CD4-positive, CD25-positive, alpha-beta regulatory T cell (primary cell): Measurements from ENCODE around the gene SLC6A7. TPM values are rescaled to one million over a fixed set of nuclear protein-coding genes. Genes with fewer than 3 reads are reported as not detected.
A peak's percentile ranks its signal among the peaks of the same experiment; 100 is the strongest.

ENCODE experiments used
- ATAC-seq, 2 donors: fragments of 150-1000 bp; cut with Tn5 transposase; one replicate each; pipeline ENCODE4 v1.10.0; 2021; ENCODE audit warnings: low read depth in 2 of 2, moderate number of reproducible peaks in 2 of 2, moderate library complexity in 1 of 2
- DNase-seq, 3 donors: peaks; one replicate each; pipeline versions ENCODE4 v3.0.0 to v3.0.0-alpha.2; 2012 to 2022; ENCODE audit warnings: mixed read lengths in 1 of 3
- H3K27ac ChIP-seq: one replicate; pipeline ENCODE4 v1.7.0; 2013; ENCODE audit warnings: mild to moderate bottlenecking, low read length; ENCODE audit not compliant: insufficient read depth, poor library complexity, severe bottlenecking
- H3K27me3 ChIP-seq: one replicate; pipeline ENCODE4 v1.7.0; 2013; ENCODE audit warnings: low read length; ENCODE audit not compliant: control insufficient read depth, insufficient read depth
- H3K36me3 ChIP-seq: one replicate; pipeline ENCODE4 v1.7.0; 2013; ENCODE audit warnings: mild to moderate bottlenecking, low read length, moderate library complexity; ENCODE audit not compliant: control insufficient read depth, insufficient read depth
- H3K4me1 ChIP-seq: 2 replicates; pipeline ENCODE4 v1.7.0; 2013; ENCODE audit warnings: mild to moderate bottlenecking, low read length; ENCODE audit not compliant: insufficient read depth, control insufficient read depth, poor library complexity, severe bottlenecking
- H3K4me3 ChIP-seq: one replicate; pipeline ENCODE4 v1.7.0; 2013; ENCODE audit warnings: low read depth, mild to moderate bottlenecking, low read length, moderate library complexity
- H3K9me3 ChIP-seq, 2 experiments: 1 replicate in 1 of 2; 2 replicates in 1 of 2; pipeline ENCODE4 v1.7.0; 2013; ENCODE audit warnings: low read length in 2 of 2, mild to moderate bottlenecking in 1 of 2, moderate library complexity in 1 of 2; ENCODE audit not compliant: control insufficient read depth in 2 of 2
- H3K27ac Mint-ChIP-seq, 3 donors: one replicate each; pipeline ENCODE4 v1.8.0; 2020 to 2022; ENCODE audit warnings: mild to moderate bottlenecking in 3 of 3, mixed read lengths in 3 of 3, moderate library complexity in 2 of 3
- H3K27me3 Mint-ChIP-seq: one replicate; pipeline ENCODE4 v1.8.0; 2022; ENCODE audit warnings: mild to moderate bottlenecking, mixed read lengths
- H3K36me3 Mint-ChIP-seq: one replicate; pipeline ENCODE4 v1.8.0; 2020; ENCODE audit warnings: mixed read lengths
- H3K4me1 Mint-ChIP-seq, 4 donors: one replicate each; pipeline ENCODE4 v1.8.0; 2020 to 2022; ENCODE audit warnings: mixed read lengths in 4 of 4, mild to moderate bottlenecking in 1 of 4
- H3K4me3 Mint-ChIP-seq, 4 donors: one replicate each; pipeline ENCODE4 v1.8.0; 2020 to 2022; ENCODE audit warnings: mild to moderate bottlenecking in 4 of 4, mixed read lengths in 4 of 4, moderate library complexity in 3 of 4
- H3K9me3 Mint-ChIP-seq, 7 donors: one replicate each; pipeline ENCODE4 v1.8.0; 2020 to 2022; ENCODE audit warnings: mixed read lengths in 7 of 7, mild to moderate bottlenecking in 3 of 7, moderate library complexity in 2 of 7
- polyA plus RNA-seq, 4 donors: library from polyadenylated mRNA; unstranded; fragments of 300-500 nt; fragmentation: Illumina TruSeq; gene quantifications; one replicate each; pipeline ENCODE4 v1.2.3, GENCODE V29; 2021
- total RNA-seq: library from RNA; stranded (reverse); gene quantifications from one replicate; pipeline ENCODE4 v1.2.3, GENCODE V29; 2022

SLC6A7 gene
- total and polyA plus RNA-seq, 5 donors from 2014 or later, result not detected

DNA sequence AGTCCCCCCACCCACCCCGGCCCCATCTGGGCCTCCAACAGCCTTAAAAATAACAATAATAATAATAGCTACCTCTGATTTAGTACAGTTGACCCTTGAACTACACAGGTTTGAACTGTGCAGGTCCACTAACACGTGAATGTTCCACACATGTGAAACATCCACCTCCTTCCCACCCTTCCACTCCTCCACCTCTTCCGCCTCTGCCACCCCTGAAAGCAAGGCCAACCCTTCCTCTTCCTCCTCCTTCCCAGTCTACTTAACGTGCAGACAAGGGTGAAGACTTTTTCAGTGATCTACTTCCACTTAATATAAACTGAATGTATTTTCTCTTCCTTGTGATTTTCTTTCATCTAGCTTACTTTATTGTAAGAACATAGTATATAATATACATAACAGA is 45.0 kb upstream of the SLC6A7 start:
- no peaks in the 10 kb centered on the region for H3K36me3 Mint-ChIP-seq
- Histone ChIP-seq H3K36me3 (no peaks in the 10 kb centered on the region), H3K27ac (no peak overlapping the region), H3K9me3 (no peaks in the 10 kb centered on the region), H3K4me1 (no peaks in the 10 kb centered on the region), H3K4me3 (no peak overlapping the region), H3K27me3 (no peaks in the 10 kb centered on the region)
- DNase-seq (no peak), ATAC-seq (no peak)
- H3K4me3 Mint-ChIP-seq, result no peak overlapping the region
- H3K9me3 Mint-ChIP-seq, result no peaks in the 10 kb centered on the region
- H3K27ac Mint-ChIP-seq, result peak overlapping the region in 1 of 3 donors; percentile 39
- peaks cover 13% of the 10 kb centered on the region for H3K27me3 Mint-ChIP-seq
- peaks cover 0 to 3% (median under 1%) of the 10 kb centered on the region in 4 donors for H3K4me1 Mint-ChIP-seq

DNA sequence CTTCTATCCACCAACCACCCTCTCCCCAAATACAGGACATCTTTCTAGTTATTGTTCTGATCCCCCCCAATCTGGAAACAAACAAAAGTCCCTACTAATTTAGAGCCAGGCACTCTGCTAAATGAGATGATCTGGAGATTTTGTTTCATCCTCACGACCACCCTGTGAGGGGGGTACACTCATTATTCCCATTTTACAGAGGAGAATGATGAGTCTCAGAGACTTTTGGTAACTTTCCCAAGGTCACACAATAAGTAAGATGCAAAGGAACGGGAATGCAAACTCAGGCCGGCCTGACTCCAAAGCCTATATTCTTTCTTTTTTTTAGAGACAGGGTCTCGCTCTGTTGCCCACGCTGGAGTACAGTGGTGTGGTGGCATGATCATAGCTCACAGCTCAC is 43.6 kb upstream of the SLC6A7 start:
- Histone ChIP-seq H3K4me3 (no peak overlapping the region), H3K27me3 (no peaks in the 10 kb centered on the region), H3K9me3 (no peaks in the 10 kb centered on the region), H3K4me1 (no peaks in the 10 kb centered on the region), H3K27ac (no peak overlapping the region), H3K36me3 (no peaks in the 10 kb centered on the region)
- Mint-ChIP-seq H3K27me3 (peaks cover 13% of the 10 kb centered on the region), H3K27ac (no peak overlapping the region), H3K4me3 (peak overlapping the region in 1 of 4 donors; percentile 85), H3K4me1 (peaks cover 0 to 3% (median under 1%) of the 10 kb centered on the region in 4 donors), H3K9me3 (no peaks in the 10 kb centered on the region), H3K36me3 (no peaks in the 10 kb centered on the region)
- ATAC-seq (no peak), DNase-seq (no peak)

DNA sequence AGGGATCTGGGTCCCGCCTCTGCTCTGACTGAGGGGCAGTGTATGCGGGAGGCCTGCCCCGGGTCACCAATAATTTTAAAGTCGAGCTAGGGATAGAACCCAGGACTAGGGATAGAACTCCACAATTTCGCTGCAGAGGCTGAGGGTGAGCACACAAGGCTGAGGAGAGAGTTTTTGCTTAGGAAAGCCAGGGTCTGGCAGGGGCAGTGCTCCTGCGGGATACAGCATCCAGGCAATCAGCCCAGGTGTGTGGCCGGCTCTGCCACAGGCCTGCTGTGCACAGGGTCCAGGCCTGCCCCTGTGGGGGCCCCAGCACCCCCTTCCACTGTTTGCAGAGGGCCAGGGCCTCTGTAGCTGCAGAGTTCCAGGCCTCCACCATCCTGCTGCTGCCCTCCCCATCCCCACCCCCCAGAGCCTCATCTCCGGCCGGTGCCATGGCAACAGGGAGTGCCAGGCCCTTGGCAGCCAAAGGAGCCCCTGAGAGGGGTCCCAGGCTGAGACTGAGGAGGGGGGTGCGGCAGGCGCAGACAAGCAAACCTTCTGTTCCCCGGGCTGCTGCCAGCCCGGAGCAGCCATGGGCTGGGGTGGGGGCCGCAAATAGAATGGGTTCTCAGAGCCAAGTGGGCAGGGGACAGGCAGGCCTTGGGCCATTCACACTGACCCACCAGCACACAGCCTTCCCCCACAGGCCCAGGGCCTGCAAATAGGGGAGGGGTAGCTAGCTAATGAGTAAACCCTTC is 42.8 kb upstream of the SLC6A7 start:
- Mint-ChIP-seq H3K27me3 (peaks cover 13% of the 10 kb centered on the region), H3K4me1 (peaks cover 0 to 3% (median under 1%) of the 10 kb centered on the region in 4 donors), H3K27ac (no peak overlapping the region), H3K9me3 (no peaks in the 10 kb centered on the region), H3K36me3 (no peaks in the 10 kb centered on the region), H3K4me3 (no peak overlapping the region)
- no peaks in the 10 kb centered on the region for H3K36me3 ChIP-seq
- H3K4me1 ChIP-seq, result no peaks in the 10 kb centered on the region
- no peak for DNase-seq
- no peaks in the 10 kb centered on the region for H3K9me3 ChIP-seq
- no peak overlapping the region for H3K27ac ChIP-seq
- no peak for ATAC-seq
- no peak overlapping the region for H3K4me3 ChIP-seq
- H3K27me3 ChIP-seq, result no peaks in the 10 kb centered on the region

DNA sequence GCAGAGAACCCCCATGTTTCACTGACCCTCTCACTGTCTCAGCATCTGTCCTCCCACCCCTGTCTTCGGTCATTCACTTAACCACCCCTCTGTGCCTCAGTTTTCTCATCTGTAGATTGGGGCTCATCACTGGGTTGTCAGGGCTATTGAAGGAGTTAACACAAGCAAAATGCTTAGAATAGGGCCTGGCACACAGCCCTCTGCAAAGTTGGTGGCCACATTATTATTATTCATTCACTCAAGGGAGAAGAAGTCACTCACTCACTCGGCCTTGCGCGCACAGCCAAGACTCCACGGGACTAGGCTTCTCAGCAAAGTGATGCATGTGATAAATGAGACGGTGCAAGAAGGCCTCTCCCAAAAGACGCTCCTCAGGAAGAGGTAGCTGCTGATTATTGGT is 42.2 kb upstream of the SLC6A7 start:
- no peak for DNase-seq
- Histone ChIP-seq H3K4me1 (no peaks in the 10 kb centered on the region), H3K36me3 (no peaks in the 10 kb centered on the region), H3K9me3 (no peaks in the 10 kb centered on the region), H3K4me3 (no peak overlapping the region), H3K27me3 (no peaks in the 10 kb centered on the region), H3K27ac (no peak overlapping the region)
- H3K36me3 Mint-ChIP-seq, result no peaks in the 10 kb centered on the region
- ATAC-seq, result no peak
- H3K9me3 Mint-ChIP-seq, result no peaks in the 10 kb centered on the region
- H3K27me3 Mint-ChIP-seq, result peaks cover 12% of the 10 kb centered on the region
- no peak overlapping the region for H3K4me3 Mint-ChIP-seq
- no peak overlapping the region for H3K27ac Mint-ChIP-seq
- H3K4me1 Mint-ChIP-seq, result peaks cover 0 to 3% (median under 1%) of the 10 kb centered on the region in 4 donors

DNA sequence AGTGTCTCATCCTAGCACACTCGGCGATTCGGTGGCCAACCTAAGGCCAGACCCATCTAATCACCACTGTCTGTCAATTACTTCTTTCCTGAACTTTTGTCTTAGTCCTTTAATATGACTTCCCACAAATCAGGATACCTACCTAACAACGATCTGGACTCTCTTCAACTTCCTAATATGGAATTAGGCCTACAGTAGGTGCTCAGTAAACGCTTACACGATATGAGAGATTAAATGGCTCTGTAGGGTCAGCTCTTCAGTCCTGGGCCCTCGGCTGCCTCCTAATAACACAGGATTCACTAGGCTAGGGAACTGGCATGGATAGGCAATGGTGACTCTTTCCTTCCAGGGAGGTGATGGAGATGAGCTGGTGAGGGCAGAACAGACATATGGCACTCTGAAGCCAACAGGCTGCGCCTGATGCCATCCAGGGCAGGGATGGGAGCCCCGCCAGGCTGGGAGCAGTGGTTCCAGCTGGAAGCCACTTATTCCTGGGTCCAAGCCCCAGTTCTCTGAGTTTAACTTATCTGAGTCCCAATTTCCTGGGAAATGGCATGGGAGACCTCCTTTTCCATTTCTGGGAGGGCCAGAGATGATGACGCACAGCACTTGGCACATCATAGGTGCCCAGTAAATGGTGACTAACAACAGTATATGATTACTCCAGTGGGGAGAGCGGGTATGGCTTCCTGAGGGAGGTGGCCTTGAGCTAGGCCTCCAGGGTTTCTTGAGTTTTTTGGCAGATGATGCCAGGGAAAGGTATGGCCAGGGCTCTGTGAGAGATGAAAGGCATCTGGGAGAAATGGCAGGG is 41.5 kb upstream of the SLC6A7 start:
- Mint-ChIP-seq H3K27me3 (peaks cover 8% of the 10 kb centered on the region), H3K36me3 (no peaks in the 10 kb centered on the region), H3K4me1 (peaks cover 0 to 3% (median under 1%) of the 10 kb centered on the region in 4 donors), H3K9me3 (no peaks in the 10 kb centered on the region), H3K4me3 (no peak overlapping the region), H3K27ac (no peak overlapping the region)
- H3K4me3 ChIP-seq, result no peak overlapping the region
- H3K27ac ChIP-seq, result no peak overlapping the region
- H3K4me1 ChIP-seq, result no peaks in the 10 kb centered on the region
- no peaks in the 10 kb centered on the region for H3K36me3 ChIP-seq
- no peak for ATAC-seq
- no peaks in the 10 kb centered on the region for H3K9me3 ChIP-seq
- H3K27me3 ChIP-seq, result no peaks in the 10 kb centered on the region
- DNase-seq, result no peak

DNA sequence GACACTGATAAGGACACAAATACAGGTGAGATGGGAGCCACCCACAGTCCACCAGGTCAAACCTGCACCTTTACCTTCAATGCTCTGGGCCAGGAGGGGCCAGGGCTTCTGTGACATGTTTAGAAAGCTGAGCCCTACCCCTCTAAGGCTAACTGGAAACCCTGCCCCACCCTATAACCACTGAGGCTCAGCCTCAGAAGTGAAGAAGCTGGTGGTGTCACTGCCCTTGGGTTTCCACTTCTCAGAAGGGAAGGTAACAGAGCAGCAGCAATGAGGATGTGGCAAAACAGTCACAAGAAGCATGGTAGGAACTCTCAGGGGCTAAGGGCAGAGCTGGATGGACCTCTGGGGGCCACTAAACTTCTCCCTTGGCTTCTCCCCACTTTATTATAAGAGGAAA is 40.2 kb upstream of the SLC6A7 start:
- H3K36me3 Mint-ChIP-seq, result no peaks in the 10 kb centered on the region
- H3K27me3 Mint-ChIP-seq, result peaks cover 18% of the 10 kb centered on the region
- ATAC-seq, result no peak
- peaks cover 0 to 3% (median under 1%) of the 10 kb centered on the region in 4 donors for H3K4me1 Mint-ChIP-seq
- Histone ChIP-seq H3K9me3 (no peaks in the 10 kb centered on the region), H3K27ac (no peak overlapping the region), H3K4me1 (no peaks in the 10 kb centered on the region), H3K36me3 (no peaks in the 10 kb centered on the region), H3K27me3 (no peaks in the 10 kb centered on the region), H3K4me3 (no peak overlapping the region)
- no peaks in the 10 kb centered on the region for H3K9me3 Mint-ChIP-seq
- no peak overlapping the region for H3K4me3 Mint-ChIP-seq
- H3K27ac Mint-ChIP-seq, result no peak overlapping the region
- peak in 1 of 3 donors; percentile 65 for DNase-seq

DNA sequence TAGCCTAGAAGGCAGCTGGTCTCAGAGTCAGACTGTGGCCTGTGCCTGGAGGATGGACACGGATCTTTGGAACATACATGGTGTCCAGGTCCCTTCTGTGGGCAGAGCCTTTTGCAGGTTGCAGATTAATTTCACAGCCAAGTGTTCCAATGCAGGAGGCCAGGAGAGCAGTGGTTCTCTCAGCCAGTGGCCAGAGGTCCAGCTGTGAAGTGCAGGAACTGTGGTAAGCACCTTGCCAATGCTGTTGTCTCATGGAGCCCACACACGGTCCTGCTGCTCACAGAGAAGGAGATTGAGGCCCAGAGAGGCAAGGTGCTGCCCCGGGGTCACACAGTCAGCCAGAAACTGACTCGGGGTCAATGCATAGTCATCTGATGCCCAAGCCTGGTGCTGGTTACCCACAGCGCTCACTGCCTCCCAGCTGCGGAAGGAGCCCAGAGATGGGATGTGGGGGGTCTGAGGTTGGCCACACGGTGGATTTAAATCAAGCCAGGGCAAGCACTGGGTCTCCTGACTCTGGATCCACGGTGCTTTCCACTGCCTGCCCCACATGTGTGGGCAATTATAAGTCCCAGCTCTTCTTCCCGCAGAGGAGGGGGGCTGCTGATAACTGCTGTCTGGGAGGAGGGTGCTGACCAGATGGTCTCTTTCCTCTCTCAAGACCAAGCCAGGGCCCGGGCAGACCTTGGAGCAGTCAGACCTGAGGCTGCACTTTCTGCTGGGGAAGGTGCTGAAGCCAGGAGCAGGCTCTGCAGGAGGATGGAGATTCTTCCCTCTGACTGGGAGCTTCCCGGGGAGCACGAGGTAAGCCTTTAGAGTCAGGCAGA is 37.0 kb upstream of the SLC6A7 start:
- peaks cover 0 to 9% (median 4%) of the 10 kb centered on the region in 4 donors for H3K4me1 Mint-ChIP-seq
- no peaks in the 10 kb centered on the region for H3K9me3 ChIP-seq
- H3K36me3 ChIP-seq, result no peaks in the 10 kb centered on the region
- H3K4me1 ChIP-seq, result peaks cover 9% of the 10 kb centered on the region
- no peak overlapping the region for H3K27ac Mint-ChIP-seq
- DNase-seq (no peak), ATAC-seq (no peak)
- no peaks in the 10 kb centered on the region for H3K36me3 Mint-ChIP-seq
- H3K27ac ChIP-seq, result no peak overlapping the region
- H3K4me3 ChIP-seq, result no peak overlapping the region
- H3K27me3 Mint-ChIP-seq, result peaks cover 43% of the 10 kb centered on the region
- peaks cover 4% of the 10 kb centered on the region for H3K27me3 ChIP-seq
- peaks cover 0 to 2% (median 0%) of the 10 kb centered on the region in 7 donors for H3K9me3 Mint-ChIP-seq
- H3K4me3 Mint-ChIP-seq, result no peak overlapping the region
